Measurements from ENCODE around the gene MTNR1A.

Gene MTNR1A

GRCh38 chr4:186494496-186494895 lies 60.9 kb downstream of the MTNR1A start:
- H4K20me1 ChIP-seq (ENCODE audit: low read depth, low read length), result no peaks in the 10 kb centered on the region
- H3K9me3 ChIP-seq (ENCODE audit: insufficient read depth, low read length), result no peaks in the 10 kb centered on the region
- no peaks in the 10 kb centered on the region for H3K9me2 ChIP-seq (replicated peaks; ENCODE audit: insufficient read depth, low read length)
- TF ChIP-seq EZH2phosphoT487 (conservative IDR thresholded peaks at IDR 0.05; ENCODE audit: low read length), result no peak
- TF ChIP-seq CTCF (IDR thresholded peaks at IDR 0.05; ENCODE audit: insufficient read depth, low read length, poor library complexity, severe bottlenecking), result no peak
- no peaks in the 10 kb centered on the region for H3K36me3 ChIP-seq (ENCODE audit: low read length)
- no peak overlapping the region for H3K9ac ChIP-seq (ENCODE audit: low read length)
- H3K27me3 ChIP-seq (ENCODE audit: low read length), result no peaks in the 10 kb centered on the region
- H3K4me2 ChIP-seq (ENCODE audit: low read depth, low read length, poor library complexity, severe bottlenecking), result no peak overlapping the region
- no peaks in the 10 kb centered on the region for H3F3A ChIP-seq (ENCODE audit: insufficient read depth)
- no peaks in the 10 kb centered on the region for H3K79me2 ChIP-seq (ENCODE audit: insufficient read depth, low read length)
- H2AFZ ChIP-seq (ENCODE audit: low read depth, low read length, severe bottlenecking), result no peak overlapping the region
- H3K27ac ChIP-seq (ENCODE audit: low read depth, low read length), result no peak overlapping the region
- H3K4me3 ChIP-seq (ENCODE audit: insufficient read depth, low read length, poor library complexity, severe bottlenecking), result no peak overlapping the region

- H3K36me3 ChIP-seq (ENCODE audit: low read length), result no peaks in the 10 kb centered on the region
- no peaks in the 10 kb centered on the region for H3F3A ChIP-seq (ENCODE audit: insufficient read depth)
- no peak overlapping the region for H3K4me2 ChIP-seq (ENCODE audit: low read depth, low read length, poor library complexity, severe bottlenecking)
- H3K27ac ChIP-seq (ENCODE audit: low read depth, low read length), result no peak overlapping the region
- H3K4me3 ChIP-seq (ENCODE audit: insufficient read depth, low read length, poor library complexity, severe bottlenecking), result no peak overlapping the region
- H3K9me3 ChIP-seq (ENCODE audit: insufficient read depth, low read length), result no peaks in the 10 kb centered on the region
- no peak overlapping the region for H3K9ac ChIP-seq (ENCODE audit: low read length)
- H3K79me2 ChIP-seq (ENCODE audit: insufficient read depth, low read length), result no peaks in the 10 kb centered on the region
- H3K9me2 ChIP-seq (replicated peaks; ENCODE audit: insufficient read depth, low read length), result no peaks in the 10 kb centered on the region
- H2AFZ ChIP-seq (ENCODE audit: low read depth, low read length, severe bottlenecking), result no peak overlapping the region
- TF ChIP-seq CTCF (IDR thresholded peaks at IDR 0.05; ENCODE audit: insufficient read depth, low read length, poor library complexity, severe bottlenecking) (no peak), EZH2phosphoT487 (conservative IDR thresholded peaks at IDR 0.05; ENCODE audit: low read length) (no peak)
- no peaks in the 10 kb centered on the region for H4K20me1 ChIP-seq (ENCODE audit: low read depth, low read length)
- no peaks in the 10 kb centered on the region for H3K27me3 ChIP-seq (ENCODE audit: low read length)
Observed at GRCh38 chr4:186487726-186488125, 67.6 kb downstream of the MTNR1A start.

- no peak overlapping the region for H3K4me2 ChIP-seq (ENCODE audit: low read depth, low read length, poor library complexity, severe bottlenecking)
- H3K9me2 ChIP-seq (replicated peaks; ENCODE audit: insufficient read depth, low read length), result no peaks in the 10 kb centered on the region
- H3K79me2 ChIP-seq (ENCODE audit: insufficient read depth, low read length), result no peaks in the 10 kb centered on the region
- H3K27me3 ChIP-seq (ENCODE audit: low read length), result no peaks in the 10 kb centered on the region
- H3K27ac ChIP-seq (ENCODE audit: low read depth, low read length), result no peak overlapping the region
- no peak overlapping the region for H3K9ac ChIP-seq (ENCODE audit: low read length)
- H3K36me3 ChIP-seq (ENCODE audit: low read length), result no peaks in the 10 kb centered on the region
- H3K9me3 ChIP-seq (ENCODE audit: insufficient read depth, low read length), result no peaks in the 10 kb centered on the region
- no peaks in the 10 kb centered on the region for H3F3A ChIP-seq (ENCODE audit: insufficient read depth)
- no peak overlapping the region for H2AFZ ChIP-seq (ENCODE audit: low read depth, low read length, severe bottlenecking)
- no peak overlapping the region for H3K4me3 ChIP-seq (ENCODE audit: insufficient read depth, low read length, poor library complexity, severe bottlenecking)
- no peaks in the 10 kb centered on the region for H4K20me1 ChIP-seq (ENCODE audit: low read depth, low read length)
- no peak for TF ChIP-seq CTCF (IDR thresholded peaks at IDR 0.05; ENCODE audit: insufficient read depth, low read length, poor library complexity, severe bottlenecking)
- no peak for TF ChIP-seq EZH2phosphoT487 (conservative IDR thresholded peaks at IDR 0.05; ENCODE audit: low read length)
Observed at GRCh38 chr4:186486172-186486571, 69.2 kb downstream of the MTNR1A start.
